HPDE6-E6E7 (cell line): ENCODE measurements around the gene CAPN8.

Experiments
- DNase-seq: peaks from one replicate; pipeline ENCODE4 v3.0.0; 2011; ENCODE audit warnings: missing footprints; ENCODE audit errors: extremely low spot score

CAPN8 gene

DNA sequence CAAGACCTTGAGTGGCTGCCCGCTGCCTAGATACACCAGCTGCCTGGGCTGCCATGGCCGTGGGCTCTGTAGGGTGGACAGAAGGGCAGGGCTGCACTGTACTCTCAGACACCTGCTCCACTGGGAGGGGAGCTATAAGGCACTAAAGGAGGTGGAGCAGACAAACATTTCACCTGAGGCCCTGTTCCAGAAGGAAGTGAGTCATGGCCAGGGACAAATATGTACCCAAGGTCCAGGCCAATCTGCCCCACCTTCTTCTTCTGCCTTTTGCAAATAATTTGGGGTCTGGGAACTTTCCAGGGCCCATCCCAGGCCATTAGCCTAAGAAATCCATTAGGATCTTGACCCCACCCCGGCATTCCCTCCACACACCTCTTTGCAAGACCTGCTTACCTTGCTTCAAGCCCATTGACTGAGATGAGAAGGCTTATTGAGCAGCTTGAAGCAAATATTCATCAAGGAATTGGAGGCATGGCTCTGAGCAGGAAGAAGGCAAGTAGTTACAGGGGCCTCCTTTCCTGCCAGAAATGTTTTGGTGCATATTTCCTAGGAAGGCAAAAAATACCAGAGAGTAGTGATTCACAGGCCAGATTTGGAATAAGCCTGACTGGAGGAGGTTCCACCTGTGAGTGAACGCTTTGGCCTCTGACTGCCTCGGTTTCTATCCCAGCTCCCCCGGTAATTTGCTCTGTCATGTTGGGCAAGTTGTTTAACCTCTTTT, at the start of gene CAPN8:
CAPN8 (minus strand) TSS at position 110 of the 721 bp plus-strand sequence; CDS start at position 55, 55 bp downstream.
- DNase-seq, result peak; percentile 71

DNA sequence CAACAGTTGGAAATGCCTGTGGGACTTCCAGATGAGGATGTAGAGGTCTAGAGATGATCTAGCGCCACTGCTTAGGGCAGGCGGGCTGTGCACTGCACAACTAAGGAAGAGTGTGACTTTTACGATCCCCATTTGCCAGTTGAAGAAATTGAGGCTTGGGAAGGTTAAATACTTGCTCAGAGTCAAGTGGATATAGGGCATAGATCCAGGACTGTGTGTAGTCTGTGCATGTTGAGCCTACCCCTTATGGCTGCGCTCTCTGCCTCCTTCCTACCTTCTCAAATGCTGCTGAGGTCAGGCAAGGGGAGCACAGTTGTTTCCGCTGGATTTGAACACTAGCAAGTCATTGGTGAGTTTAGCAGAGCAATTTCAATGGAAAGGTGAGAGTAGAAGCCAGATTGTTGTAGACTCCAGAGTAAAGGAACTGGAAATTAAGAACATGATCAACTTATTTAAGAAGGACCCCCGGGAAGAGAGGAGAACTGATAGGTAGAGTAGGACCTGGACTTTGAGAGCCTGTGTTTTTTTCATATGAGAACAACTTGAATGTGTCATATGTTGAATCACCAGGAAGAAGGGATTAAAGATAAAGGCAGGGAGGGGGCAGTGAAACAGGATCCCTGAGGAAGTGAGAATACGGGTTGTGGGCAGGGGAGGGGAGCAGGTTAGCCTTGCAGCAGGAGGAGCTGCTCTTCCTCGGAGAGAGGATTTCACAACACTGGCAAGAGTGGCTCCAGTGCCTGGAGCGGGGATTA, 49.5 kb upstream of the CAPN8 start:
- peak; percentile 90 for DNase-seq

- DNase-seq, result no peak
These were observed 48.9 kb upstream of the CAPN8 start for GRCh38 chr1:223714421-223714724.

DNA sequence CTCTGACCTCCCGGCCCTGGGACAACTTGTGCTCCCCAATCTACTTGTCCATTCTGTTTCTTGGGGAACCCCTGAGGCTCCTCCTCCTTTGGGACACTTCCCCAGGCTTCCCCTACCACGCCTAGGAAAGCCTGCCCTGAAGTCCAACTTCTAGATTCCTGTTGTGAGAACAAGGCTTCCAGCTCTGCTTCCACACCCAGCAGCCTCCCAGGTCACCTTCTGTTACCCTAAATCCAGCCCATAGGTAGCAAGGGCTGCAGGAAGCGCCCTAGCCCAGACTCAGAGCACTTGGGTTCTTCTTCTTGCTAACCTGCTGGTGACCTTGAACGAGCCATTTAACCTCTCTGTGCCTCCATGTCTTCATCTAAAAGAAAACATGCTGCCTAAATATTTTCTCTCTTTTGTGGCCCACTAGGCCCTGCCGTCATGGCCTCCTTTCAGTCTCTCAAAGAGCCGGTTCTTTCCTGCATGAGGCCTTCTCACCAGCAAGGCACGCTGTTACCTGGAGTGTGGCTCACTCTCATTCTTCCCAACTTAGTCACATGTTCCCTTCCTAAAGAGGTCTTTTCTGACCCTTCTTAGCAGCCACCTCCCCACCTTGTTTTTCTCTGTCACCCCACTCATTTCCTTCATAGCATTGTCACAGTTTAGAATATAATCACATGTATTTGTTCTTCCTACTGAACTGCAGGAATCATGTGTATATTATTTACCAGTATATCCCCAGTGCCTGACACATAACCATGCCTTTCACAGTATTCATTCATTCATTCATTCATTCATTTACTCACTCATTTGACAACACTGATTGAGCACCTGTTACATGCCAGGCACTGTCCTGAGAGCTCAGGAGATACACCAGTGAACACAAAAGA, 48.3 kb upstream of the CAPN8 start:
- DNase-seq, result no peak

- DNase-seq, result no peak
These were observed 47.5 kb upstream of the CAPN8 start for GRCh38 chr1:223712850-223713474.

DNA sequence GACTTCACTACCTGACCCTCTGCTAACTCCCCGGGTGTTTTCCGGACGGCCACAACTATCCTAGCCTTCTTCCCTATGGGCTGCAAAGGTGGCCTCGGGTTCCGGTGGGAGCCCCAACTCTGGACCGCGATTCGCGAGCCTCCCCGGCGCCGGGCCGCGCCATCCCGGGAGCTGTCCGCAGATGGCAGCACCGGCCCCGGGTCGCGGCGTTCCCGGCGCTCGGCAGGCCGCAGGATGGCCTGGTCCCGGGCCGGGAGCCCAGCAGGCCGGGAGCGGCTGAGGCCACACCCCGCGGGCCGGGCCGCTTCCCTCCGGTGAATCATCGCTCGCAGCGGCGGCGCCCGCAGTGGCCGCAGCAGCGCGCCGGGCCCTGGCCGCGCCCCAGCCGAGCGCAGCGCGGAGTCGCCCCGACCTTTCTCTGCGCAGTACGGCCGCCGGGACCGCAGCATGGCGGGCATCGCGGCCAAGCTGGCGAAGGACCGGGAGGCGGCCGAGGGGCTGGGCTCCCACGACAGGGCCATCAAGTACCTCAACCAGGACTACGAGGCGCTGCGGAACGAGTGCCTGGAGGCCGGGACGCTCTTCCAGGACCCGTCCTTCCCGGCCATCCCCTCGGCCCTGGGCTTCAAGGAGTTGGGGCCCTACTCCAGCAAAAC, 46.8 kb upstream of the CAPN8 start, which contains the start of gene CAPN2:
CAPN2 (plus strand) TSS at position 346 of the 656 bp plus-strand sequence; CDS start at position 448, 102 bp downstream.
- DNase-seq, result peak; percentile 87

DNA sequence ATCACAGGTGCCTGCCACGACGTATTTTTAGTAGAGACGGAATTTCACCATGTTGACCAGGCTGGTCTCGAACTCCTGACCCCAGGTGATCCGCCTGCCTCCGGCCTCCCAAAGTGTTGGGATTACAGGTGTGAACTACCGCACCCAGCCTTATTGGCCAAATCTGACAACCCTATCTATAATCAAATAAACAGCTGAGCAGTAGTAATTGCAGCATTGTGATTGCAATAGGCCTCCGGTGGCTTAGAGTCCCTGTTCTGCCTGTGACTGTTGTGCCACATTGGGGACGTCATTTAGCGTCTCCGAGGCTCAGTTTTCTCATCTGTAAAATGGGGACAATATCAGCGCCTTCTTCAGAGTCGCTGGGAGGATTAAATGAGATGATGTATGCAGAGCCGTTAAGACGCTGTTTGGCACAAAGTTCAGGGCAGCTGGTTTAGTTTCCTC, 46.3 kb upstream of the CAPN8 start:
- DNase-seq, result no peak

DNA sequence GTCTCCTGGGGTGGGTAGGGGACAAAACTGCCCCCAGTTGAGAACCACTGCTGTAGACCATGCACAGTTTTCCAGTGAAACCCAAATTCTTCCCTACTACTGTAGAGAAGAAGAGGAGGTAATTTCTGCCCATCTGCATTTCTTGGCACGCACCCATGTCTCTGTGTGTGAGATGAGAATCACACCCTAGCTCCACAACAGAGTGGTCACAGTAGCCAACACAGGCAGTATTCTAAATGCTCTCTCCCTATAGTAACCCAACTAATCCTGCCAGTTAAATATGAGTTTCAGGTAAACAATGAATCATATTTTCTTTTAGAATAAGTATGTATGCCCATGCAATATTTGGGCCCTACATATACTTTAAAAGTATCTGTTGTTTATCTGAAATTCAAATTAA, 45.7 kb upstream of the CAPN8 start:
- DNase-seq, result no peak

- DNase-seq, result no peak
These were observed 45.0 kb upstream of the CAPN8 start for GRCh38 chr1:223710179-223711133.

DNA sequence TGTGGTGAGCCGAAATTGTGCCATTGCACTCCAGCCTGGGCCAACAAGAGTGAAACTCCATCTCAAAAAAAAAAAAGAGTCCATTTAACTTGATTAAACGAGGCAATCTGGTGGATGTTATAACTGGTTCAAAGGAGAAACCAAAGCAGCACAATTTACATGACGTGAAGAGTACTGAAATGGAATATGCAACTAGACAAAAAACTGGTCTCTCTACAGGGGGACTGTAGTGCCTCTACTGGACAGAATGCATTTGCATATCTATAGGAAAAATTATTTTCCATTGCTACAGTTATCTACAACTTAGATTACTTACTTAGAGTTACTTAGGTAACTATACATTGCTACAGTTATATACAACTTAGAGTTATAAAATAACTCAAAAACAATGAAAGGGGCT, 44.1 kb upstream of the CAPN8 start:
- no peak for DNase-seq

GRCh38 chr1:223708651-223709268, 43.3 kb upstream of the CAPN8 start:
- no peak for DNase-seq

GRCh38 chr1:223708001-223708359, 42.5 kb upstream of the CAPN8 start:
- DNase-seq, result no peak

GRCh38 chr1:223707256-223708000, 41.9 kb upstream of the CAPN8 start:
- DNase-seq, result peak; percentile 80

GRCh38 chr1:223706077-223706973, 40.8 kb upstream of the CAPN8 start:
- DNase-seq, result no peak

DNA sequence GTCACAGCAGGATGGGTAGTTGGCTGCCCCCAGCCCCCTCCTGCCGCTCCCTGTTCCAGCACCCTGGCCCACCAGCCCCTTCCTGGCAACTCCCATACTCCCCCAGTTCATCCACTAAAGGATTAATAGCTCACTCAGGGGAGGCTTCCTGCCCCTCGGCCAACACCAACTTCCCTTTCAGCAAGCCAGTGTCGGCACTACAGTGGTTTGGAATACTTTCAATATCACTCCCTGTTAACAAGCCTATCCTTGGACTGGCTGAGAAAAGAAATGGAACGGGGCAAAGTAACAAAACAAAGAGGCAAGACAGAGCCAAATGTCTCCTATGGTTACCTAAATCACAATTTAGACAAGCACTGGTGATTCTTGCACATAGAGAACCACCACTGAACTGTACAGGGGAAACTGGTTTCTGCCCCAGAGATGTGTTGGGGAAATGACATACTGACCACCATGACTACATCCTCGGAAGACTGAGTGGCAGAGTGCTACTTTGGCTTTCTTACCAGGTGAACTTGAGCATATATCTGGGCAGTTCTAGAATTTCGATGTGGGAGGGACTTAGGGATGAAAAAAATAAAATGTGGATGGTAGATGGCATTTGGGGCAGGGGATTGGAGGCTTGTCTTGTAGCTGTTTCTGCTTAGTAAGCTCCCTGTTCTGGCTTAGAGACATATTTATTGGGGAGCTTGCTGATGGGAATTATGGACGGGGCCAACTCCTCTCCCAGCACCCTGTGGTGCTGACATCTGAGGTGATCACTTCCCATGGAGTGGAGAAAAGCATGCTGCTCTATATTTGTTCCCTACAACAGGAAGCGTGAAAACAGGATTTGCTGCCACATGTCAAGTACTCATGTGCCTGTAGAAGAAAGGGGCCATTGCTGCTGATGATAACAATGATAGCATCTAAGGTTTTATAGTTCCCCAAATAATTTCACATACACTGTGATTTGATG, 39.7 kb upstream of the CAPN8 start:
- no peak for DNase-seq

- no peak for DNase-seq
These were observed 38.1 kb upstream of the CAPN8 start for GRCh38 chr1:223703668-223704013.
